PC-3 (cell line): ENCODE data around the gene CORO2B. TPM values are rescaled to one million over a fixed set of nuclear protein-coding genes. Genes with fewer than 3 reads are reported as not detected.
"Not testable (repeated sequence)": the region's sequence is repeated elsewhere in the genome, so short reads cannot be mapped to it uniquely, and the experiment has no call there.

Source experiments
- ATAC-seq: fragments of 200-7000 bp; cut with Tn5 transposase; 2 replicates; pipeline ENCODE4 v1.9.1; 2020; ENCODE audit warnings: mild to moderate bottlenecking, moderate library complexity
- BruUV-seq: library from RNA; stranded (reverse); fragments of 400-500 nt; replicated peaks from 2 replicates; lab custom pipeline; 2021; lab: Mats Ljungman, UMichigan
- CTCF ChIA-PET: fragments of 300-600 bp; sonication (Branson Sonifier 250); formaldehyde crosslinking; loops from one replicate; lab custom pipeline; 2022; ENCODE audit warnings: antibody characterized with exemption; lab: Charles Lee
- POLR2A ChIA-PET: fragments of 300-600 bp; sonication (Branson Sonifier 250); formaldehyde crosslinking; loops from one replicate; lab custom pipeline; 2022; ENCODE audit warnings: antibody characterized with exemption; ENCODE audit not compliant: unreplicated experiment; lab: Charles Lee
- DNase-seq: peaks from one replicate; pipeline ENCODE4 v3.0.0-alpha.2; 2015
- H2AFZ ChIP-seq: fragments of 300-600 bp; sonication (generic); 2 replicates; pipeline ENCODE4 v1.6.0; 2016; ENCODE audit warnings: antibody characterized with exemption, low read length
- H3F3A ChIP-seq: fragments of 300-600 bp; sonication (generic); one replicate; pipeline ENCODE4 v1.6.0; 2017; ENCODE audit warnings: antibody characterized with exemption, low read length, control low read depth, mild to moderate bottlenecking; ENCODE audit not compliant: unreplicated experiment
- H3K27ac ChIP-seq: fragments of 300-600 bp; sonication (generic); 2 replicates; pipeline ENCODE4 v1.5.1; 2016; ENCODE audit warnings: mild to moderate bottlenecking, low read length
- H3K27me3 ChIP-seq: fragments of 300-600 bp; sonication (generic); 2 replicates; pipeline ENCODE4 v1.6.1; 2016; ENCODE audit warnings: low read length, mixed read lengths
- H3K36me3 ChIP-seq: fragments of 300-600 bp; sonication (generic); 2 replicates; pipeline ENCODE4 v1.6.1; 2016; ENCODE audit warnings: low read depth, mixed run types, low read length, mixed read lengths
- H3K4me1 ChIP-seq: fragments of 300-600 bp; sonication (generic); 2 replicates; pipeline ENCODE4 v1.5.1; 2016; ENCODE audit warnings: low read length; ENCODE audit not compliant: insufficient read depth
- H3K4me2 ChIP-seq: fragments of 300-600 bp; sonication (generic); 2 replicates; pipeline ENCODE4 v1.6.0; 2016; ENCODE audit warnings: low read length
- H3K4me3 ChIP-seq: fragments of 300-600 bp; sonication (generic); 2 replicates; pipeline ENCODE4 v1.5.1; 2016; ENCODE audit warnings: mild to moderate bottlenecking, low read length, mixed read lengths
- H3K79me2 ChIP-seq: fragments of 300-600 bp; sonication (generic); 2 replicates; pipeline ENCODE4 v1.6.1; 2017; ENCODE audit warnings: low read length, mixed read lengths
- H3K9ac ChIP-seq: fragments of 300-600 bp; sonication (generic); 2 replicates; pipeline ENCODE4 v1.6.0; 2016; ENCODE audit warnings: mild to moderate bottlenecking, low read length
- H3K9me2 ChIP-seq: fragments of 300-600 bp; sonication (generic); replicated peaks from 2 replicates; pipeline ENCODE4 v1.6.1; 2016; ENCODE audit warnings: mixed run types, low read length, mixed read lengths
- H3K9me3 ChIP-seq: fragments of 300-600 bp; sonication (generic); 2 replicates; pipeline ENCODE4 v1.6.1; 2016; ENCODE audit warnings: low read length, mixed read lengths
- H4K20me1 ChIP-seq: fragments of 300-600 bp; sonication (generic); 2 replicates; pipeline ENCODE4 v1.6.1; 2016; ENCODE audit warnings: low read length, mixed read lengths
- CTCF ChIP-seq: fragments of 300-600 bp; sonication (generic); conservative IDR thresholded peaks from 2 replicates; pipeline ENCODE4 v1.5.1; 2017; ENCODE audit warnings: antibody characterized with exemption, low read depth, mild to moderate bottlenecking, low read length
- EZH2 ChIP-seq: fragments of 300-600 bp; sonication (generic); IDR thresholded peaks from one replicate; pipeline ENCODE4 v1.6.1; 2017; ENCODE audit warnings: antibody characterized with exemption, mild to moderate bottlenecking, low read length; ENCODE audit not compliant: unreplicated experiment
- EZH2phosphoT487 ChIP-seq: fragments of 300-600 bp; sonication (generic); IDR thresholded peaks from 2 replicates; pipeline ENCODE4 v1.6.1; 2018; ENCODE audit warnings: mild to moderate bottlenecking, antibody characterized with exemption, low read length, borderline replicate concordance
- intact Hi-C: fragments of 100-400 bp; cut with micrococcal nuclease; formaldehyde crosslinking; loops from 2 replicates; pipeline ENCODE4 v1.9.0; 2023
- total RNA-seq: library from RNA; depleted of rRNA; stranded (reverse); fragments of >200 nt; gene quantifications from 2 replicates; pipeline ENCODE4 v1.2.3, GENCODE V29; 2014

The CORO2B gene
- total RNA-seq, 1 experiment from 2014 or later, result 0.66 TPM

GRCh38 chr15:68602459-68603215 is 23.8 kb downstream of the CORO2B start:
- Histone ChIP-seq H3K27ac (no peak overlapping the region), H3K4me2 (no peak overlapping the region), H3K36me3 (no peaks in the 10 kb centered on the region), H3K9me3 (no peaks in the 10 kb centered on the region), H3K9me2 (no peaks in the 10 kb centered on the region), H4K20me1 (no peaks in the 10 kb centered on the region), H3K4me1 (0 out of 2 replicates have a peak, but pooled peaks cover 6% of the 10 kb centered on the region), H3K9ac (no peak overlapping the region), H3F3A (no peaks in the 10 kb centered on the region), H2AFZ (no peak overlapping the region), H3K4me3 (no peak overlapping the region), H3K27me3 (no peaks in the 10 kb centered on the region), H3K79me2 (no peaks in the 10 kb centered on the region)
- no TSS peak for BruUV-seq
- DNase-seq (no peak), ATAC-seq (no peak)
- POLR2A ChIA-PET, result no interaction called here
- intact Hi-C loops, result no loop called here
- TF ChIP-seq EZH2phosphoT487 (no peak), EZH2 (no peak), CTCF (no peak)
- CTCF ChIA-PET, result no interaction called here

GRCh38 chr15:68603216-68603595 is 24.4 kb downstream of the CORO2B start:
- TF ChIP-seq EZH2phosphoT487 (no peak), CTCF (no peak), EZH2 (no peak)
- no peaks in the 10 kb centered on the region for H3K36me3 ChIP-seq
- H4K20me1 ChIP-seq, result no peaks in the 10 kb centered on the region
- no peaks in the 10 kb centered on the region for H3F3A ChIP-seq
- no peaks in the 10 kb centered on the region for H3K79me2 ChIP-seq
- H3K9me3 ChIP-seq, result no peaks in the 10 kb centered on the region
- 0 out of 2 replicates have a peak, but pooled peaks cover 6% of the 10 kb centered on the region for H3K4me1 ChIP-seq
- CTCF ChIA-PET, result no interaction called here
- no peak overlapping the region for H2AFZ ChIP-seq
- H3K27me3 ChIP-seq, result no peaks in the 10 kb centered on the region
- no peak overlapping the region for H3K4me3 ChIP-seq
- no peak overlapping the region for H3K27ac ChIP-seq
- DNase-seq, result no peak
- no peaks in the 10 kb centered on the region for H3K9me2 ChIP-seq
- intact Hi-C loops, result no loop called here
- BruUV-seq, result no TSS peak
- H3K9ac ChIP-seq, result no peak overlapping the region
- no peak overlapping the region for H3K4me2 ChIP-seq
- ATAC-seq, result no peak
- POLR2A ChIA-PET, result no interaction called here

- ChIA-PET CTCF (no interaction called here), POLR2A (no interaction called here)
- H3K9me3 ChIP-seq, result no peaks in the 10 kb centered on the region
- H3K27me3 ChIP-seq, result no peaks in the 10 kb centered on the region
- H3K4me3 ChIP-seq, result no peak overlapping the region
- no peaks in the 10 kb centered on the region for H4K20me1 ChIP-seq
- no peak overlapping the region for H3K9ac ChIP-seq
- TF ChIP-seq EZH2phosphoT487 (no peak), CTCF (no peak), EZH2 (no peak)
- no peak overlapping the region for H3K4me2 ChIP-seq
- 0 out of 2 replicates have a peak, but pooled peaks cover 6% of the 10 kb centered on the region for H3K4me1 ChIP-seq
- no peak overlapping the region for H2AFZ ChIP-seq
- H3K27ac ChIP-seq, result no peak overlapping the region
- no peak for ATAC-seq
- no peaks in the 10 kb centered on the region for H3K9me2 ChIP-seq
- no peaks in the 10 kb centered on the region for H3K79me2 ChIP-seq
- intact Hi-C loops, result no loop called here
- H3F3A ChIP-seq, result no peaks in the 10 kb centered on the region
- no peaks in the 10 kb centered on the region for H3K36me3 ChIP-seq
- BruUV-seq, result no TSS peak
- DNase-seq, result no peak
These were observed 25.2 kb downstream of the CORO2B start for GRCh38 chr15:68603951-68604350.

GRCh38 chr15:68604840-68605478 is 26.2 kb downstream of the CORO2B start:
- H3K9me2 ChIP-seq, H3K9ac ChIP-seq, H3K9me3 ChIP-seq, BruUV-seq, H3K27ac ChIP-seq, H3K36me3 ChIP-seq, H3K4me3 ChIP-seq, H4K20me1 ChIP-seq, H3K27me3 ChIP-seq, CTCF ChIA-PET, intact Hi-C loops, POLR2A ChIA-PET, H3F3A ChIP-seq, H3K79me2 ChIP-seq, H3K4me1 ChIP-seq, H3K4me2 ChIP-seq, H2AFZ ChIP-seq: not testable (repeated sequence)
- ATAC-seq (peak; percentile 24; the same call in 1 of the 2 replicates), DNase-seq (peak; percentile 86)
